IMR-90 (cell line): ENCODE data around the gene SAMD7. TPM values are rescaled to one million over a fixed set of nuclear protein-coding genes. Genes with fewer than 3 reads are reported as not detected.

Experiments used
- ATAC-seq: fragments of 200-7000 bp; cut with Tn5 transposase; 2 replicates; pipeline ENCODE4 v1.9.1; 2020; ENCODE audit warnings: low read depth, mild to moderate bottlenecking, moderate library complexity
- BruUV-seq: library from RNA; stranded (reverse); fragments of 400-500 nt; replicated peaks from 2 replicates; lab custom pipeline; 2021; lab: Mats Ljungman, UMichigan
- CTCF ChIA-PET: fragments of 300-600 bp; formaldehyde crosslinking; extraction: SDS; loops from one replicate; lab custom pipeline; 2021; ENCODE audit warnings: antibody characterized with exemption; lab: Yijun Ruan, JAX
- POLR2A ChIA-PET: fragments of 300-600 bp; sonication (Branson Sonifier 250); formaldehyde crosslinking; loops from one replicate; lab custom pipeline; 2022; ENCODE audit warnings: antibody characterized with exemption; ENCODE audit not compliant: unreplicated experiment; lab: Charles Lee
- DNase-seq: peaks from one replicate; pipeline ENCODE4 v3.0.0; 2013
- H2AFZ ChIP-seq: replicated peaks from 2 replicates; pipeline ENCODE3; 2013; ENCODE audit warnings: low read length, mild to moderate bottlenecking; ENCODE audit not compliant: poor library complexity
- H2AK5ac ChIP-seq: 2 replicates; pipeline ENCODE4 v1.6.1; 2013; ENCODE audit warnings: low read depth, low read length, inconsistent platforms
- H2AK9ac ChIP-seq: replicated peaks from 2 replicates; pipeline ENCODE3; 2013; ENCODE audit warnings: mild to moderate bottlenecking, low read depth, low read length, moderate library complexity; ENCODE audit not compliant: poor library complexity
- H2BK120ac ChIP-seq: 2 replicates; pipeline ENCODE4 v1.6.1; 2013; ENCODE audit warnings: low read depth, low read length, inconsistent platforms
- H2BK15ac ChIP-seq: 3 replicates; pipeline ENCODE4 v1.6.1; 2013; ENCODE audit warnings: low read depth, low read length, inconsistent platforms
- H2BK20ac ChIP-seq: 2 replicates; pipeline ENCODE4 v1.6.1; 2013; ENCODE audit warnings: low read depth, mild to moderate bottlenecking, inconsistent platforms, low read length, moderate library complexity
- H2BK5ac ChIP-seq: 2 replicates; pipeline ENCODE4 v1.6.1; 2013; ENCODE audit warnings: mild to moderate bottlenecking, low read depth, low read length, inconsistent platforms; ENCODE audit not compliant: poor library complexity, severe bottlenecking
- H3K14ac ChIP-seq: replicated peaks from 2 replicates; pipeline ENCODE4 v1.6.1; 2013; ENCODE audit warnings: low read depth, low read length, inconsistent platforms
- H3K18ac ChIP-seq: 2 replicates; pipeline ENCODE4 v1.6.1; 2013; ENCODE audit warnings: low read depth, low read length, control low read depth
- H3K23ac ChIP-seq: 2 replicates; pipeline ENCODE4 v1.6.1; 2013; ENCODE audit warnings: low read depth, low read length, inconsistent platforms
- H3K27ac ChIP-seq: 2 replicates; pipeline ENCODE4 v1.5.1; 2013; ENCODE audit warnings: mild to moderate bottlenecking, control low read depth, low read length; ENCODE audit not compliant: insufficient read depth
- H3K27me3 ChIP-seq: 2 replicates; pipeline ENCODE4 v1.6.1; 2013; ENCODE audit warnings: low read length; ENCODE audit not compliant: control insufficient read depth, insufficient read depth
- H3K36me3 ChIP-seq: 2 replicates; pipeline ENCODE4 v1.6.1; 2013; ENCODE audit warnings: low read length, mixed read lengths; ENCODE audit not compliant: control insufficient read depth, insufficient read depth
- H3K4ac ChIP-seq: 2 replicates; pipeline ENCODE4 v1.6.1; 2013; ENCODE audit warnings: low read depth, low read length, inconsistent platforms
- H3K4me1 ChIP-seq: 2 replicates; pipeline ENCODE4 v1.6.1; 2013; ENCODE audit warnings: low read length, mixed read lengths; ENCODE audit not compliant: control insufficient read depth, insufficient read depth
- H3K4me2 ChIP-seq: 2 replicates; pipeline ENCODE4 v1.6.1; 2013; ENCODE audit warnings: low read depth, mild to moderate bottlenecking, control low read depth, low read length, moderate library complexity
- H3K4me3 ChIP-seq: 2 replicates; pipeline ENCODE4 v1.5.1; 2013; ENCODE audit warnings: low read depth, mild to moderate bottlenecking, control low read depth, low read length, moderate library complexity; ENCODE audit not compliant: insufficient read depth
- H3K56ac ChIP-seq: 2 replicates; pipeline ENCODE4 v1.6.1; 2013; ENCODE audit warnings: low read length, inconsistent platforms; ENCODE audit not compliant: insufficient read depth; ENCODE audit errors: extremely low read depth
- H3K79me1 ChIP-seq, 2 experiments: 2 replicates each; pipeline ENCODE4 v1.6.1; 2013; ENCODE audit warnings: low read length in 2 of 2, inconsistent platforms in 1 of 2, low read depth in 1 of 2
- H3K9ac ChIP-seq: 2 replicates; pipeline ENCODE4 v1.6.1; 2013; ENCODE audit warnings: low read depth, low read length, control low read depth
- H3K9me1 ChIP-seq: 2 replicates; pipeline ENCODE4 v1.6.1; 2013; ENCODE audit warnings: low read length, inconsistent platforms; ENCODE audit not compliant: insufficient read depth
- H3K9me3 ChIP-seq: 2 replicates; pipeline ENCODE4 v1.6.1; 2013; ENCODE audit warnings: low read length; ENCODE audit not compliant: control insufficient read depth, insufficient read depth
- H4K20me1 ChIP-seq: 2 replicates; pipeline ENCODE4 v1.6.1; 2013; ENCODE audit warnings: low read length, inconsistent platforms; ENCODE audit not compliant: insufficient read depth
- H4K5ac ChIP-seq: 2 replicates; pipeline ENCODE4 v1.6.1; 2013; ENCODE audit warnings: mild to moderate bottlenecking, low read depth, low read length, control low read depth
- H4K8ac ChIP-seq, 2 experiments: 2 replicates each; pipeline ENCODE4 v1.6.1; 2013; ENCODE audit warnings: low read depth in 2 of 2, low read length in 2 of 2, control low read depth in 1 of 2, inconsistent platforms in 1 of 2
- H4K91ac ChIP-seq: 2 replicates; pipeline ENCODE4 v1.6.1; 2013; ENCODE audit warnings: low read depth, low read length, inconsistent platforms; ENCODE audit not compliant: insufficient read depth
- CHD1 ChIP-seq: IDR thresholded peaks from 2 replicates; pipeline ENCODE4 v1.6.1; 2012; ENCODE audit warnings: low read depth, low read length, improper control_type of control experiment
- FOS ChIP-seq: fragments of 150-350 bp; IDR thresholded peaks from 2 replicates; pipeline ENCODE4 v1.6.1; 2016; ENCODE audit warnings: low read depth, low read length
- MAZ ChIP-seq: IDR thresholded peaks from 2 replicates; pipeline ENCODE4 v1.6.1; 2012; ENCODE audit warnings: low read depth, mild to moderate bottlenecking, low read length, improper control_type of control experiment, moderate library complexity, borderline replicate concordance
- MXI1 ChIP-seq: IDR thresholded peaks from 2 replicates; pipeline ENCODE4 v1.6.1; 2012; ENCODE audit warnings: low read depth, mild to moderate bottlenecking, low read length, moderate library complexity, borderline replicate concordance
- NFE2L2 ChIP-seq: fragments of 150-350 bp; IDR thresholded peaks from 2 replicates; pipeline ENCODE4 v1.6.1; 2016; ENCODE audit warnings: low read depth, mild to moderate bottlenecking, low read length
- RAD21 ChIP-seq: IDR thresholded peaks from 2 replicates; pipeline ENCODE4 v1.6.1; 2012; ENCODE audit warnings: low read length, improper control_type of control experiment
- RCOR1 ChIP-seq: IDR thresholded peaks from 2 replicates; pipeline ENCODE4 v1.6.1; 2012; ENCODE audit warnings: mild to moderate bottlenecking, low read length, improper control_type of control experiment; ENCODE audit not compliant: insufficient replicate concordance
- SMC3 ChIP-seq: fragments of 150-350 bp; IDR thresholded peaks from 2 replicates; pipeline ENCODE4 v1.6.1; 2016; ENCODE audit warnings: low read depth, mild to moderate bottlenecking, antibody characterized with exemption, low read length, moderate library complexity
- WGBS, 2 experiments: methylation state at CpG; one replicate each; pipeline versions ENCODE4 v1.1.5 to v1.1.7; 2013; ENCODE audit warnings: missing lambda C conversion rate in 2 of 2; ENCODE audit not compliant: insufficient read length in 1 of 2; ENCODE audit errors: extremely low coverage in 2 of 2; 5-methylcytosine and 5-hydroxymethylcytosine counted together
- dilution Hi-C: fragments of 300-500 bp; cut with HindIII; formaldehyde crosslinking; loops from one replicate; pipeline ENCODE4 v1.14.3; 2018; ENCODE audit warnings: low sequenced_read_pairs; ENCODE audit not compliant: unreplicated experiment
- in situ Hi-C: fragments of 300-500 bp; cut with MboI; formaldehyde crosslinking; loops from 3 replicates; pipeline ENCODE4 v1.14.3; 2019; ENCODE audit warnings: low sequenced_read_pairs, inconsistent platforms, mixed read lengths
- intact Hi-C: fragments of 100-400 bp; cut with micrococcal nuclease; formaldehyde crosslinking; loops from 2 replicates; pipeline ENCODE4 v1.10.0; 2022
- polyA plus RNA-seq, 3 experiments: library from polyadenylated mRNA; depleted of rRNA; stranded (reverse); fragments of >200 nt; gene quantifications; 2 replicates each; pipeline ENCODE4 v1.2.3, GENCODE V29; 2012; ENCODE audit warnings: low replicate concordance in 1 of 3
- total RNA-seq: library from RNA; depleted of rRNA; stranded (reverse); fragments of >200 nt; gene quantifications from 2 replicates; pipeline ENCODE4 v1.2.3, GENCODE V29; 2012
- TF ChIP-seq, protein P1 (sequence below): fragments of 150-350 bp; IDR thresholded peaks from 2 replicates; pipeline ENCODE4 v1.6.1; 2016; ENCODE audit warnings: low read depth, mild to moderate bottlenecking, low read length, moderate library complexity, borderline replicate concordance

Gene SAMD7
- total and polyA plus RNA-seq, 2 of the 4 experiments (the other 2 are of a cell fraction): not detected

DNA sequence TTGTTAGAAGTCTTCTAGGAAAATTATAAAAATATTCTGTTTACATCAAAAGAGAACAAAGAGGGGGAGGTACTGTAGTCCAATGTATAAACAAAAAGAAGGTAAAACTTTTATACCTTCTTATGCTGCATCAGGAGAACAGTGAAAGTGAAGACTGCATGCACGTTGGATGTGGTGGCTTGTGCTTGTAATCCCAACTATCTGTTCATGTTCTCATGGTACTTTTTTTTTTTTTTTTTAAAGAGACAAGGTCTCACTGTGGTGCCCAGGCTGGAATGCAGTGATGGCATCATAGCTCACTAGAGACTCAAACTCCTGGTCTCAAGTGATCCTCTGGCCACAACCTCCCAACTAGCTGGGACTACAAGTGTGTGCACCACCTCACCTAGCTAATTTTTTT, 59.5 kb downstream of the SAMD7 start:
- ChIA-PET CTCF (no interaction called here), POLR2A (interaction anchor here (0.7 kb wide), 1 partner anchor 16 kb away, joined by 7 read pairs; no protein-coding TSS in a partner anchor)
- Histone ChIP-seq H3K4me3 (no peak overlapping the region), H3K36me3 (peaks cover 5% of the 10 kb centered on the region), H4K8ac (no peak overlapping the region), H3K4ac (no peak overlapping the region), H3K27me3 (no peaks in the 10 kb centered on the region), H3K9ac (no peak overlapping the region), H3K27ac (no peak overlapping the region), H3K23ac (no peak overlapping the region), H4K91ac (no peak overlapping the region), H2BK5ac (no peak overlapping the region), H2BK120ac (no peak overlapping the region), H3K9me1 (peaks cover 7% of the 10 kb centered on the region; the same call in 1 of the 2 replicates), H2AK9ac (no peak overlapping the region), H3K56ac (no peak overlapping the region), H2AK5ac (no peak overlapping the region), H3K18ac (no peak overlapping the region), H2BK20ac (no peak overlapping the region), H2AFZ (no peak overlapping the region), H4K5ac (no peak overlapping the region), H2BK15ac (no peak overlapping the region), H3K14ac (no peak overlapping the region), H3K9me3 (no peaks in the 10 kb centered on the region), H3K79me1 (peaks cover 3 to 59% of the 10 kb centered on the region in 2 experiments; a peak in 2 of 4 replicates), H4K20me1 (peaks cover 52% of the 10 kb centered on the region), H3K4me2 (no peak overlapping the region), H3K4me1 (peaks cover 2% of the 10 kb centered on the region; the same call in 1 of the 2 replicates)
- no peak for ATAC-seq
- TF ChIP-seq RAD21 (no peak), MXI1 (no peak), FOS (no peak), CHD1 (no peak), SMC3 (no peak), RCOR1 (no peak), NFE2L2 (no peak), MAZ (no peak)
- TF ChIP-seq, protein P1, sequence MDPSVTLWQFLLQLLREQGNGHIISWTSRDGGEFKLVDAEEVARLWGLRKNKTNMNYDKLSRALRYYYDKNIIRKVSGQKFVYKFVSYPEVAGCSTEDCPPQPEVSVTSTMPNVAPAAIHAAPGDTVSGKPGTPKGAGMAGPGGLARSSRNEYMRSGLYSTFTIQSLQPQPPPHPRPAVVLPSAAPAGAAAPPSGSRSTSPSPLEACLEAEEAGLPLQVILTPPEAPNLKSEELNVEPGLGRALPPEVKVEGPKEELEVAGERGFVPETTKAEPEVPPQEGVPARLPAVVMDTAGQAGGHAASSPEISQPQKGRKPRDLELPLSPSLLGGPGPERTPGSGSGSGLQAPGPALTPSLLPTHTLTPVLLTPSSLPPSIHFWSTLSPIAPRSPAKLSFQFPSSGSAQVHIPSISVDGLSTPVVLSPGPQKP: no peak
- WGBS, 2 experiments: no CpG with 5 or more reads among the region's 1 CpG
- in situ Hi-C loops: no loop called here
- BruUV-seq: no TSS peak
- DNase-seq: no peak
- dilution Hi-C loops: no loop called here
- intact Hi-C loops: no loop called here
